ENCODE data around the gene CPEB1.
A peak's percentile ranks its signal among the peaks of the same experiment; 100 is the strongest.

The CPEB1 gene

GRCh38 chr15:82545478-82545877, 101.7 kb downstream of the CPEB1 start:
- H3K4me3 ChIP-seq (ENCODE audit: control insufficient read depth, low read depth, low read length), result no peak overlapping the region
- TF ChIP-seq, protein P1, sequence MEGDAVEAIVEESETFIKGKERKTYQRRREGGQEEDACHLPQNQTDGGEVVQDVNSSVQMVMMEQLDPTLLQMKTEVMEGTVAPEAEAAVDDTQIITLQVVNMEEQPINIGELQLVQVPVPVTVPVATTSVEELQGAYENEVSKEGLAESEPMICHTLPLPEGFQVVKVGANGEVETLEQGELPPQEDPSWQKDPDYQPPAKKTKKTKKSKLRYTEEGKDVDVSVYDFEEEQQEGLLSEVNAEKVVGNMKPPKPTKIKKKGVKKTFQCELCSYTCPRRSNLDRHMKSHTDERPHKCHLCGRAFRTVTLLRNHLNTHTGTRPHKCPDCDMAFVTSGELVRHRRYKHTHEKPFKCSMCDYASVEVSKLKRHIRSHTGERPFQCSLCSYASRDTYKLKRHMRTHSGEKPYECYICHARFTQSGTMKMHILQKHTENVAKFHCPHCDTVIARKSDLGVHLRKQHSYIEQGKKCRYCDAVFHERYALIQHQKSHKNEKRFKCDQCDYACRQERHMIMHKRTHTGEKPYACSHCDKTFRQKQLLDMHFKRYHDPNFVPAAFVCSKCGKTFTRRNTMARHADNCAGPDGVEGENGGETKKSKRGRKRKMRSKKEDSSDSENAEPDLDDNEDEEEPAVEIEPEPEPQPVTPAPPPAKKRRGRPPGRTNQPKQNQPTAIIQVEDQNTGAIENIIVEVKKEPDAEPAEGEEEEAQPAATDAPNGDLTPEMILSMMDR (IDR thresholded peaks at IDR 0.05; ENCODE audit: control insufficient read depth, insufficient read depth, low read depth, low read length, missing control alignments), result no peak
- no peak for DNase-seq (ENCODE audit: low read depth)

- H3K4me3 ChIP-seq (ENCODE audit: control insufficient read depth, low read depth, low read length), result no peak overlapping the region
- TF ChIP-seq, protein P1 (IDR thresholded peaks at IDR 0.05; ENCODE audit: control insufficient read depth, insufficient read depth, low read depth, low read length, missing control alignments), result no peak
- no peak for DNase-seq (ENCODE audit: low read depth)
These were observed 102.2 kb downstream of the CPEB1 start for GRCh38 chr15:82545002-82545401.

GRCh38 chr15:82544431-82544830, 102.7 kb downstream of the CPEB1 start:
- TF ChIP-seq, protein P1 (IDR thresholded peaks at IDR 0.05; ENCODE audit: control insufficient read depth, insufficient read depth, low read depth, low read length, missing control alignments), result no peak
- H3K4me3 ChIP-seq (ENCODE audit: control insufficient read depth, low read depth, low read length), result no peak overlapping the region
- DNase-seq (ENCODE audit: low read depth), result no peak

DNA sequence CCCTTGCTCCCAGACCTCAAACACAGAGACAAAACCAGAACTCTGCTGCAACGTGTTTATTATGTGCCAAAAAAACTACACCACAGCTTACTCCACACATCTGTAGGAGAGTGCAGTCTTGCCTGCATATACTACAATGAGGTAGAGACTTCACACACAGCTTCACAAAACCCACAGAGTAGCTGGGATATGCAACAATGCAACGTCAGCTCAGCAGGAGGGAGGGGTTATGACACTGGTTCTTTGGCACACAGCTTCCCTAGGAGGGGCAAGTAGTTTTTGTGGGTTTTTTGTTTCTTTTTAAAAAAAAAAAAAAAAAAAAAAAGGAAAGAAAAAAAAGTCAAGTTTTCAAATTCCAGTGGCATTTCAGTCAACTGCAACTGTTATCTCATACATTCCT, 104.0 kb downstream of the CPEB1 start:
- DNase-seq (ENCODE audit: low read depth), result peak; percentile 73
- H3K4me3 ChIP-seq (ENCODE audit: control insufficient read depth, low read depth, low read length), result no peak overlapping the region

GRCh38 chr15:82540984-82541431, 106.2 kb downstream of the CPEB1 start:
- H3K4me3 ChIP-seq (ENCODE audit: control insufficient read depth, low read depth, low read length), result peak overlapping the region; percentile 95
- TF ChIP-seq, protein P1 (IDR thresholded peaks at IDR 0.05; ENCODE audit: control insufficient read depth, insufficient read depth, low read depth, low read length, missing control alignments), result no peak
- DNase-seq (ENCODE audit: low read depth), result no peak

More for the DNA sequence above, 104.0 kb downstream of the CPEB1 start:
- TF ChIP-seq, protein P1 (IDR thresholded peaks at IDR 0.05; ENCODE audit: control insufficient read depth, insufficient read depth, low read depth, low read length, missing control alignments), result no peak

GRCh38 chr15:82540055-82540983, 106.8 kb downstream of the CPEB1 start, which contains the start of gene RPS17:
Gene RPS17 (minus strand): TSS chr15:82540457. CDS start chr15:82540428, 29 bp downstream.
- TF ChIP-seq, protein P1 (IDR thresholded peaks at IDR 0.05; ENCODE audit: control insufficient read depth, insufficient read depth, low read depth, low read length, missing control alignments), result peak; percentile 93
- peak within 1 kb of the TSS; percentile 95 for H3K4me3 ChIP-seq (ENCODE audit: control insufficient read depth, low read depth, low read length)
- DNase-seq (ENCODE audit: low read depth), result peak; percentile 78
